ENCODE data around the gene KIAA1755. TPM values are rescaled to one million over a fixed set of nuclear protein-coding genes. Genes with fewer than 3 reads are reported as not detected.

Gene KIAA1755
- total RNA-seq, 1 donor from 2014 or later = 1.6 TPM

DNA sequence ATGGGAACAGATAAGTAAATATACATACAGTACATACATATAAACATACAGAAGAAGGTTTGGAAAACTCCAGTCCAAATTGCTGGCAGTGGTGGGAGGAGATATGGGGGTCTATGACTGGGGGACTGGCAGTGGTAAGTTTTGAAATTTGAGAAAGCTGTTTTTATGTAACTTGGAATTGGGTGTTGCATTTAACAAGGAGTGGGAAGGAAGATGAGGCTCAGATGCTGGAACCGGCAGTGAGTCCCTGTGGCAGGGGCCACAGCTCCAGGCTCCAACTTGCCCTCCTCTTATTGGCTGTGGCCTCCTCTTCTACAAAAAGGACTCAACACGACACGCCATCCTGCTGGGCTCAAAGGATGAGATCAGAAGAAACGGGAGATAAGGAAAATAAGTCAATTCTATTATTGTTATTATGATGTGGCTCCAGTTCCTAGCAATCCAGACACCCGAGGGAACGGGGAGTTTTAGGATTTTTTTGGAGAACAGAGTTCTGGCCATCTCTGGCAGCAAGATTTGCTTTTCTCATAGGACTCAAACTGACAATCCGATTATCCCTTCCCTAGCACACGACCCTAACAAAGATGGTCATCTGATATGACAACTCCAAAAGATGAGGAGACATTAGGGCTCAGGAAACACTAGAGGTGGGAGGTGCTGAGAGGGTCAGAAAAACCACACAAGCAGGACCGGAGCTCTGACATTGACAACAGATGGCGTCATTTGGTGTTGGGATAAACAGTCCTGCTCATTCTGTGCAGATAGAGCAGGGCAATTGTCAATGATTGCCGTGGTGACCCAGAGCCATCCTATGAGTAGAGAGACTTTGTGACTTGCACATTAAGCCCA lies 89.5 kb downstream of the KIAA1755 start:
- DNase-seq = no peak
- H3K9me3 Mint-ChIP-seq (ENCODE audit: unreplicated experiment) = no peaks in the 10 kb centered on the region
- no peak overlapping the region for H3K27ac Mint-ChIP-seq (ENCODE audit: unreplicated experiment)

GRCh38 chr20:38170219-38170825 lies 90.2 kb downstream of the KIAA1755 start:
- no peak overlapping the region for H3K27ac Mint-ChIP-seq (ENCODE audit: unreplicated experiment)

More for the DNA sequence above, 89.5 kb downstream of the KIAA1755 start:
- Mint-ChIP-seq H3K4me1 (ENCODE audit: low read depth, unreplicated experiment) (peaks cover 11% of the 10 kb centered on the region), H3K4me3 (ENCODE audit: unreplicated experiment) (no peak overlapping the region), H3K27me3 (ENCODE audit: unreplicated experiment) (peaks cover 3% of the 10 kb centered on the region), H3K36me3 (ENCODE audit: unreplicated experiment) (no peaks in the 10 kb centered on the region)
- no peak for TF ChIP-seq CTCF (IDR thresholded peaks at IDR 0.05; ENCODE audit: partially characterized antibody, unreplicated experiment)

GRCh38 chr20:38169636-38170193 lies 90.8 kb downstream of the KIAA1755 start:
- peaks cover 3% of the 10 kb centered on the region for H3K27me3 Mint-ChIP-seq (ENCODE audit: unreplicated experiment)

More at GRCh38 chr20:38170219-38170825, 90.2 kb downstream of the KIAA1755 start:
- no peaks in the 10 kb centered on the region for H3K36me3 Mint-ChIP-seq (ENCODE audit: unreplicated experiment)
- no peak overlapping the region for H3K4me3 Mint-ChIP-seq (ENCODE audit: unreplicated experiment)
- H3K4me1 Mint-ChIP-seq (ENCODE audit: low read depth, unreplicated experiment) = peaks cover 11% of the 10 kb centered on the region
- TF ChIP-seq CTCF (IDR thresholded peaks at IDR 0.05; ENCODE audit: partially characterized antibody, unreplicated experiment) = no peak
- H3K9me3 Mint-ChIP-seq (ENCODE audit: unreplicated experiment) = no peaks in the 10 kb centered on the region
- DNase-seq = no peak
- peaks cover 3% of the 10 kb centered on the region for H3K27me3 Mint-ChIP-seq (ENCODE audit: unreplicated experiment)

DNA sequence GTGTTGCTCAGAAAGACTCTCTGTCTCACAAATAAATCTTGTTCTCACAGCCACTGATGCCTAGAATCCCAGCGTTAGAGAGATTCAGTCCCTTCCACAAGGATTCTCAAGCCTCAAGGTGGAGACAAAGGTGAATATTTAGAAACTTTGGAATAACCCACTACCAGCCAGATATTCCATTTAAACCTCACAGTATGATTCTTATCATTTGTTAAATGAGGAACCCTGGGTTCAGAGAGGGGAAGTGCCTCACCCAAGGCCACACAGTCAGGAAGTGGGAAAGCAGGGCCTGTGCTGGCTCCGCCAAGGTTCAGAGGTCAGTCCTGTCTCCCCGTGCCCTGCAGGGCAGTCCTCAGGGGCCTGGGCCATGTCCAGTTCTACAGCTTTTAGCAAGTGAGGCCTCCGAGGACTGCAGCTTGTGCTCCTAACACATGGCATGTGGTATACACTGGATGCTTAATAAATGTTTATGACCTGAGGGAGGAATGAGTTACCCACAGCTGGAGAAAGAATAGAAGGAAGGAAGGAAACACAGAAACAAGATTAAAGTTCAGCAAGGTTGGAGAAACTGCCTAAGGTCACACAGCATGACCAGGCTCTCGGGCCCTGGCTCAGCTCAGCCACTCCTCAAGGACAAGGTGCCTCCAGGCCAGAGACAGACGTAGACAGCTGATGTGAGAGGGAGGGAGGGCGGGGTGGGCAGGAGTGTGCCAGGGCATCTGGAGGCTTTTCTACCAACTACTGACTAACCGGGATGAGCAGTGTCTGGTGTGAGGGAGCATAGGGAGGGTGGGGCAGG lies 91.5 kb downstream of the KIAA1755 start:
- Mint-ChIP-seq H3K4me3 (ENCODE audit: unreplicated experiment) (no peak overlapping the region), H3K4me1 (ENCODE audit: low read depth, unreplicated experiment) (peaks cover 11% of the 10 kb centered on the region), H3K27ac (ENCODE audit: unreplicated experiment) (no peak overlapping the region), H3K36me3 (ENCODE audit: unreplicated experiment) (no peaks in the 10 kb centered on the region), H3K27me3 (ENCODE audit: unreplicated experiment) (peaks cover 3% of the 10 kb centered on the region), H3K9me3 (ENCODE audit: unreplicated experiment) (no peaks in the 10 kb centered on the region)
- DNase-seq = no peak
- no peak for TF ChIP-seq CTCF (IDR thresholded peaks at IDR 0.05; ENCODE audit: partially characterized antibody, unreplicated experiment)

More at GRCh38 chr20:38169636-38170193, 90.8 kb downstream of the KIAA1755 start:
- Mint-ChIP-seq H3K27ac (ENCODE audit: unreplicated experiment) (no peak overlapping the region), H3K4me3 (ENCODE audit: unreplicated experiment) (no peak overlapping the region), H3K9me3 (ENCODE audit: unreplicated experiment) (no peaks in the 10 kb centered on the region), H3K36me3 (ENCODE audit: unreplicated experiment) (no peaks in the 10 kb centered on the region), H3K4me1 (ENCODE audit: low read depth, unreplicated experiment) (peaks cover 11% of the 10 kb centered on the region)
- no peak for TF ChIP-seq CTCF (IDR thresholded peaks at IDR 0.05; ENCODE audit: partially characterized antibody, unreplicated experiment)
- DNase-seq = no peak
